ENCODE data around the gene CDKN2D. TPM values are rescaled to one million over a fixed set of nuclear protein-coding genes. Genes with fewer than 3 reads are reported as not detected.
"Not testable (repeated sequence)": the region's sequence is repeated elsewhere in the genome, so short reads cannot be mapped to it uniquely, and the experiment has no call there.

CDKN2D gene
- total RNA-seq, 2 donors from 2014 or later: 69.6 to 72.8 TPM

DNA sequence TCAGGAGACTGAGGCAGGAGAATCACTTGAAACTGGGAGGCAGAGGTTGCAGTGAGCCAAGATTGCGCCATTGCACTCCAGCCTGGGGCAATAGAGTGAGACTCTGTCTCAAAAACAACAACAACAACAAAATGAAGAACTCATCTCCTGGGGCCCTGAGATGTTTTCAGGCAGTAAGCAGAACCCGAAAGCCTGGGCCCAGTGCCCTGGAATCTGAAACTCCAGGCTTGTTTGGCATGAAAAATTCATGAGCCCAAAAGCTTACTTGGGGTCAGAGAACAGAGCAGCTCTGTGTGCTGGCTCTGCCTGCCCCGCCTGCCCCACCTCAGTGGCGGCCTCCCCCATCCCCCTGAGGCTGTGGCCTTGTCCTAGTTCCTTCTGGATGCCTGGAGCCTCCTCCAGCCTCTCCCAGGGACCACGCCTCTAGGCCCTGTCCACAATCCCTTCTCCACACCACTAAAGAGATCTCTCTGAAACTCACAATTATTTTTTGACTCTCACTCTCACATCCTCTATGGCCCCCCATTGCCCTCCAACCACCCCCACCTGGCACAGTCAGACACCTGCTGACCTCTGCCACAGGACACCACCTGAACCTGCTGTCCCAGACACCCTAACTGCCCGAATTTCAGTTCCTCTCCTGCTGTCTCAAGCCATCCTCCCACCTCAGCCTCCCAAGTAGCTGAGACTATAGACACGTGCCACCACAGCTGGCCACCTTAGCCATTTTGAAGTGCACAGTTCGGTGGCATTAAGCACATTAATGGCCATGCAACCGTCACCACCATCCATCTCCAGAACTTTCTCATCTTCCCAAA, 25.2 kb upstream of the CDKN2D start:
- no peaks in the 10 kb centered on the region for H3K36me3 Mint-ChIP-seq (ENCODE audit: insufficient read depth in 2 of 2)
- no peak overlapping the region for H3K4me3 Mint-ChIP-seq
- H3K9me3 Mint-ChIP-seq: no peaks in the 10 kb centered on the region
- H3K27me3 Mint-ChIP-seq (ENCODE audit: low read depth): no peaks in the 10 kb centered on the region
- no peak overlapping the region for H3K27ac Mint-ChIP-seq
- no peak for ATAC-seq (replicated peaks in 1 of 2)
- peaks cover 19% of the 10 kb centered on the region for H3K4me1 Mint-ChIP-seq (ENCODE audit: low read depth)
- DNase-seq: no peak

DNA sequence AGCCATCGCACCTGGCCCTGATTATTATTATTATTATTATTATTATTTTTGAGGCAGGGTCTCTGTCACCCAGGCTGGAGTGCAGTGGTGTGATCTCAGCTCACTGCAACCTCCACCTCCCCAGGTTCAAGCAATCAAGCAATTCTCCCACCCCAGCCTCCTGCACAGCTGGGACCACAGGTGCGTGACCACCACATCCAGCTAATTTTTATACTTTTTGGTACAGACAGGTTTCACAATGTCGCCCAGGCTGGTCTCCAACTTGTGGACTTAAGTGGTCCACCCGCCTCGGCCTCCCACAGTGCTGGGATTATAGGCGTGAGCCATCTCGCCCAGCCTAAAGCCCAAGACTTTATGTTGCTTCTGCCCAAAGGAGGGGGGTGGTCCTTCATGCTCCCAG, 24.4 kb upstream of the CDKN2D start:
- Mint-ChIP-seq H3K4me3 (no peak overlapping the region), H3K9me3 (no peaks in the 10 kb centered on the region), H3K4me1 (ENCODE audit: low read depth) (peaks cover 19% of the 10 kb centered on the region)

DNA sequence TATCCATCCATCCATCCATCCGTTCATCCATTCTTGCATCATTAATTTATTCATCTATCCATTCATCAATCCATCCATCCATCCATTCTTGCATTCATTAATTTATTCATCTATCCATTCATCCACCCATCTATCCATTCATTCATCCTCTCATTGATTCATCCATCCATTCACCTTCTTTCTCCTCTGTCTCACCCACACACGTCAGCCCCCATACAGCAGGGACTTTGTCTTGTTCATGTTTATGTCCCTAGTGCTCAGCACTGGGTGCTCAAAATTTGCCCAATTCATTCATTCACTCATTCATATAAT, 19.0 kb upstream of the CDKN2D start:
- H3K27me3 Mint-ChIP-seq (ENCODE audit: low read depth): peaks cover 11% of the 10 kb centered on the region
- peaks cover 6% of the 10 kb centered on the region for H3K4me1 Mint-ChIP-seq (ENCODE audit: low read depth)
- H3K27ac Mint-ChIP-seq: no peak overlapping the region
- no peaks in the 10 kb centered on the region for H3K36me3 Mint-ChIP-seq (ENCODE audit: insufficient read depth in 2 of 2)
- no peak for ATAC-seq (replicated peaks in 1 of 2)
- no peak overlapping the region for H3K4me3 Mint-ChIP-seq
- H3K9me3 Mint-ChIP-seq: peaks cover 0 to 6% of the 10 kb centered on the region in 2 donors
- no peak for DNase-seq

More for the DNA sequence above, 24.4 kb upstream of the CDKN2D start:
- DNase-seq (no peak), ATAC-seq (replicated peaks in 1 of 2) (no peak)
- no peak overlapping the region for H3K27ac Mint-ChIP-seq
- H3K36me3 Mint-ChIP-seq (ENCODE audit: insufficient read depth in 2 of 2): no peaks in the 10 kb centered on the region
- H3K27me3 Mint-ChIP-seq (ENCODE audit: low read depth): peaks cover under 1% of the 10 kb centered on the region

DNA sequence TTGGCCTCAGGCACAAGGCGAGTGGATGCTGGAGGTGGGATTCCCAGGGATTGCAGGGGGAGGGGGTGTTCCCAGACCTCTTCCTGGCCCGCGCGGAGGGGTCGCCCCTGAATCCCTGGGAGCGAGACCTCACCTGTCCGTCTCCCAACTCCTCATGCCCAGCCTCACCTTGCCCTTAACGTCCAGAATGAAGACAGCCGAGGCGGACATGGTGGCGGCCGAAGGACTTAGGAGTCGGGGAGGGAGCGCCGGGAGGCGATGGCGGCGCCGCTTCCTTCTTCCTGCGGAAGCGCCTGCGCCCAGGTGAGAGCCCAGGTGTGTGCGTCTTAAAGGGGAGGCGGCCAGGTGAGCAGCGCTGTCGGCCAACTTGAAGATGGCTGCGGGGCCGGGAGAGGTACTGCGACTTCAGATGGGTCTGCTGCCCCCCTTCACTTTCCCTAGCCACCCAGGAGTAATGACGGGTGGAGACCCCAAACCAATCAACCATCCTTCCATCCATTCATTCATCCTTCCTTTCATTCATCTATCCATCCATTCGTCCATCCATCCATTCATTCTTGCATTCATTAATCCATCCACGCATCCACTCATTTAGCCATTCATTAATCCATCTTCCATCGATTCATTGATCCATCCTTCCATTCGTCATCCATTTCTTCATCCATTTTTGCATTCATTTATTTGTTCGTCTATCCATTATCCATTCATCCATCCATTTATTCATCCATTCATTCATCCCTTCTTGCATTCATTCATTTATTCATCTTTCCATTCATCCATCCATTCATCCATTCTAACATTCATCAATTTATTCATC, 18.5 kb upstream of the CDKN2D start, which contains the start of gene AP1M2:
Gene AP1M2, minus strand, starts transcription at position 291 of the 817 bp plus-strand sequence. Its CDS starts 81 bp downstream, at position 210.
- DNase-seq (no peak), ATAC-seq (replicated peaks in 1 of 2) (no peak)
- Mint-ChIP-seq H3K9me3 (peaks cover 0 to 6% of the 10 kb centered on the region in 2 donors), H3K36me3 (ENCODE audit: insufficient read depth in 2 of 2) (no peaks in the 10 kb centered on the region), H3K4me1 (ENCODE audit: low read depth) (peaks cover 6% of the 10 kb centered on the region), H3K4me3 (no peak within 1 kb of the TSS), H3K27me3 (ENCODE audit: low read depth) (peaks cover 11% of the 10 kb centered on the region), H3K27ac (no peak within 1 kb of the TSS)

DNA sequence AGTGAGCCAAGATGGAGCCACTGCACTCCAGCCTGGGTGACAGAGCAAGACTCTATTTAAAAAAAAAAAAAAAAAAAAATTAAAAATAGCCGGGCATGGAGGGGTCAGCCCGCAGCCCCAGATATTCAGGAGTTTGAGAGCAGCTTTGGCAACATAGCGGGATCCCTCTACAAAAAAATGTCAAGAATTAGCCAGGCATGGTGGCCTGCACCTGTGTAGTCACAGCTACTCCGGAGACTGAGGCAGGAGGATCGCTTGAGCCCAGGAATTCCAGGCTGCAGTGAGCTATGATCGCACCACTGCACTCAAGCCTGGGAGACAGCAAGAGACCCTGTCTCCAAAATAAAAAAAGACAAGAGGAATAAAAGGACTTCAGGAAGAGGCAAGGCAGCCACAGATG, 17.6 kb upstream of the CDKN2D start:
- no peak for ATAC-seq (replicated peaks in 1 of 2)
- H3K4me1 Mint-ChIP-seq (ENCODE audit: low read depth): peaks cover 6% of the 10 kb centered on the region

DNA sequence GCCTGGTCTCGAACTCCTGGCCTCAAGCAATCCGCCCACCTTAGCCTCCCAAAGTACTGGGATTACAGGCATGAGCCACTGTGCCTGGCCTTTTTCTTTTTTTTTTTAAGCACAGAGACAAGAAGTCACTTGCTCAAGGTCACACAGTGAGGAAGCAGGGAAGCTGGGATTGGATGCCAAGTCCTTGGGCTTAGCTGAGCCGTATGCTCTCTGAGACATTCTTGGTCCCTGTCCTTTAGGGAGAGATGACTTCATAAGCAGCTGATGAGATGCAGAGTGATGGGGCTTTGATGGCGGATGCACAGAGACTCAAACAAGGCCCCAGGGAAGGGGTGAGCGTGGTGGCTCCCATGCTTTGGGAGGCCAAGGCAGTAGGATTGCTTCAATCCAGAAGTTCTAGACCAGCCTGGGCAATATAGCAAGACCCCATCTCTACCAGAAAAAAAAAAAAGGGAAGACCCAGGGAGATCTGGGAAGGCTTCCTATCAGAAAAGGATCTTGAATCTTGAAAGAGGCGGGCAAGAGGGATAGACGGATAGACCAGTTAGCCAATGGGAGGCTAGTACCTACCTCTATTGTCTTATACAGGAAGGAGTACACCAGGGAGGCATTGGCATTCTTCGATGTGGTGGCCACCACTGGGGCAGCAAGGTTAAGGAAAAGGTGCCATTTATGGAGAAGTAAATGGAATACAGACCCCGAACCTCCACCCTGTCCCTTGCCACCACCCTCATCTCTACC, 14.4 kb upstream of the CDKN2D start:
- no peak for DNase-seq
- Mint-ChIP-seq H3K4me1 (ENCODE audit: low read depth) (peaks cover 12% of the 10 kb centered on the region), H3K4me3 (no peak overlapping the region), H3K9me3 (peaks cover 0 to 6% of the 10 kb centered on the region in 2 donors), H3K27ac (no peak overlapping the region), H3K36me3 (ENCODE audit: insufficient read depth in 2 of 2) (no peaks in the 10 kb centered on the region), H3K27me3 (ENCODE audit: low read depth) (peaks cover 11% of the 10 kb centered on the region)
- ATAC-seq (replicated peaks in 1 of 2): no peak

More for the DNA sequence above, 17.6 kb upstream of the CDKN2D start:
- H3K9me3 Mint-ChIP-seq: peaks cover 0 to 6% of the 10 kb centered on the region in 2 donors
- DNase-seq: no peak
- H3K27me3 Mint-ChIP-seq (ENCODE audit: low read depth): peaks cover 11% of the 10 kb centered on the region
- H3K4me3 Mint-ChIP-seq: no peak overlapping the region
- no peaks in the 10 kb centered on the region for H3K36me3 Mint-ChIP-seq (ENCODE audit: insufficient read depth in 2 of 2)
- H3K27ac Mint-ChIP-seq: no peak overlapping the region

DNA sequence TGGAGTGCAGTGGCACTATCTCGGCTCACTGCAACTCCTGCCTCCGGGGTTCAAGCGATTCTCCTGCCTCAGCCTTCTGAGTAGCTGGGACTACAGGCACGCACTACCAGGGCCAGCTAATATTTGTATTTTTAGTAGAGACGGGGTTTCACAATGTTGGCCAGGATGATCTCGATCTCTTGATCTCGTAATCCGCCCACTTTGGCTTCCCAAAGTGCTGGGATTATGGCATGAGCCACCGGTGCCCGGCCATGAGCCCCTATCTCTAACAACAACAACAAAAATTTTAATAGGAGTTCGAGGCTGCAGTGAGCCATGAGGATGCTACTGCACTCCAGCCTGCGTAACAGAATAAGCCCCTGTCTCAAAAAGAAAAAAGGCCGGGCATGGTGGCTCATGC, 13.3 kb upstream of the CDKN2D start:
- ATAC-seq (replicated peaks in 1 of 2) (no peak), DNase-seq (no peak)
- Mint-ChIP-seq H3K4me3 (no peak overlapping the region), H3K9me3 (no peaks in the 10 kb centered on the region), H3K27ac (no peak overlapping the region), H3K36me3 (ENCODE audit: insufficient read depth in 2 of 2) (no peaks in the 10 kb centered on the region), H3K27me3 (ENCODE audit: low read depth) (peaks cover under 1% of the 10 kb centered on the region), H3K4me1 (ENCODE audit: low read depth) (peaks cover 6% of the 10 kb centered on the region)

DNA sequence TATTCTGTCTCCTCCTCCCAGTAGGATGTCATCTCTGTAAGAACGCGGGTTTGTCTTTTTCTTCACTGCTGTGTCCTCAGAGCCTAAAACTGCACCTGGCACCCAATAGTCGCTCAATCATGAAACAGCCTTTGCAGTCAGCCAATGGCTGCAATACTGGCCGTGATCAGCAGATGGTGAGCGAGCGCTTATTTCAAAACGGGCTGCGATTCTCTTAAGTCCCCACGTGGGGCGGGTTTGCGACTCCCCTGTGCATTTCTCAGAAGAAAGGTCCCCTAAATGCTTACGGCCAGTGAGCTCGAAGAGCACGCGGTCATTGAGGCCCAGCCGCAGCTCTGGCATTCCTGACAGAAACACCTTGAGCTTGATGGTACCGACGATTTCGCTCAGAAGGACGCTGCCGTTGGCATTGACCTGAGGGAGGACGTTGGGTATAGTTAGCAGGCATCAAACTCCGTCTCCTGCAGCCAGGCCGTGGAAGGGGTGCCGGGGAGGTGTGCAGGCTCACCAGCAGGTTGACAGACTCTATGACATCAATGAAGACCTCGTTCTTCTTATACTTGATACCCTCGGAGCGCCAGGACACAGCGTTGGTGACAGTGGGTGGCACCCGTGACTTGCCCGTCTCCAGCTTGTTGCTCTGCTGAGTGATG, 12.3 kb upstream of the CDKN2D start:
- Mint-ChIP-seq H3K4me3 (peak overlapping the region; percentile 17 to 20), H3K27me3 (ENCODE audit: low read depth) (no peaks in the 10 kb centered on the region), H3K27ac (no peak overlapping the region), H3K9me3 (no peaks in the 10 kb centered on the region), H3K4me1 (ENCODE audit: low read depth) (peaks cover 6% of the 10 kb centered on the region), H3K36me3 (ENCODE audit: insufficient read depth in 2 of 2) (no peaks in the 10 kb centered on the region)
- ATAC-seq (replicated peaks in 1 of 2) (peak; percentile 95), DNase-seq (peak; percentile 89 to 90)

DNA sequence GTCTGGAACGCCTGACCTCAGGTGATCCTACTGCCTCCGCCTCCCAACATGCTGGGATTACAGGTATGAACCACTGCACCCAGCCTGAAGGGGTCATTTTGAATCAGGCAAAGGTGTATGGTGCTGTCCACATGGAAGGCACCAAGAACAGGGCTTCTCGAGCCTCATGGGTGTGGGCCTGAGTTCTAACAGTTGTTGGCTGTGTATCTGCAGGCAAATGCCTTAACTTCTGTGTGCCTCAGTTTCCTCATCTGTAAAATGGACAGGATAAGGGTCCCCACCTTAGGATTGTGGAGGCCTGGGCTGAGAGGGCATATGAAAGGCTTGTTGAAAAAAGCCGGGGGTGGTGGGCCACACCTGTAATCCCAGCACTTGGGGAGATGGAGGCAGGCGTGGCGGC, 9.2 kb upstream of the CDKN2D start:
- peaks cover 6% of the 10 kb centered on the region for H3K4me1 Mint-ChIP-seq (ENCODE audit: low read depth)
- ATAC-seq (replicated peaks in 1 of 2) (no peak), DNase-seq (no peak)
- H3K9me3 Mint-ChIP-seq: no peaks in the 10 kb centered on the region
- H3K36me3 Mint-ChIP-seq (ENCODE audit: insufficient read depth in 2 of 2): no peaks in the 10 kb centered on the region
- no peak overlapping the region for H3K4me3 Mint-ChIP-seq
- H3K27me3 Mint-ChIP-seq (ENCODE audit: low read depth): no peaks in the 10 kb centered on the region
- H3K27ac Mint-ChIP-seq: no peak overlapping the region

DNA sequence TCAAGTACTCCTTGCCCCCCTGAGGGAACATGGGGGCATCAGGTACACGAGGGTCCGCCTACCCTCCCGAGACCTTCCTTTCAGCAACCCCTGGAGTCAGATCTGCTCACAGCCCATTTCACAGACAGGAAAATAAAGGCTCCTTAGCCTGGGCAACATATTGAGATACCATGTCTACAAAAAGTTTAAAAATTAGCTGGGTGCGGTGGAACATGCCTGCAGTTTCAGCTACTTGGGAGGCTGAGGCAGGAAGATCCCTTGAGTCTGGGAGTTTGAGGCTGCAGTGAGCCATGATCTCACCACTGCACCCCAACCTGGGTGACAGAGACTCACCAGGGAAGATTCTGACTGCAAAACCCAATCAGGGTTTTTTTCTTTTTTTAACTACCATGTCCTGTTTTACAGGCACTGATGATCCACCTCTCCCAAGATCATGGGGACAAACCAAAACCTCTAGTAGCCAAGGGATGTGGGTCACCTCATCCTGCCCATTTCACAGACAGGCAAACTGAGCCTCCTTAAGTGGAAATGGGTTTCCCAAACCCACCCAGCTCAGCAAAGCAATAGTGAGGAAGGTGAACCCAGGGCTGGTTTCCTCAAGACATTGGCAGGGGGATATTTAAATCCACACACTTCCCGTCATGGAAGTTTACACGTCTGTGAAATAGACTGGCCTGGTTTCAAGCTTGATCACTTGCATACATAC, 6.4 kb upstream of the CDKN2D start:
- Mint-ChIP-seq H3K4me3 (no peak overlapping the region), H3K27ac (no peak overlapping the region), H3K9me3 (no peaks in the 10 kb centered on the region), H3K36me3 (ENCODE audit: insufficient read depth in 2 of 2) (no peaks in the 10 kb centered on the region), H3K27me3 (ENCODE audit: low read depth) (no peaks in the 10 kb centered on the region), H3K4me1 (ENCODE audit: low read depth) (peaks cover 17% of the 10 kb centered on the region)
- DNase-seq: no peak
- ATAC-seq (replicated peaks in 1 of 2): no peak

DNA sequence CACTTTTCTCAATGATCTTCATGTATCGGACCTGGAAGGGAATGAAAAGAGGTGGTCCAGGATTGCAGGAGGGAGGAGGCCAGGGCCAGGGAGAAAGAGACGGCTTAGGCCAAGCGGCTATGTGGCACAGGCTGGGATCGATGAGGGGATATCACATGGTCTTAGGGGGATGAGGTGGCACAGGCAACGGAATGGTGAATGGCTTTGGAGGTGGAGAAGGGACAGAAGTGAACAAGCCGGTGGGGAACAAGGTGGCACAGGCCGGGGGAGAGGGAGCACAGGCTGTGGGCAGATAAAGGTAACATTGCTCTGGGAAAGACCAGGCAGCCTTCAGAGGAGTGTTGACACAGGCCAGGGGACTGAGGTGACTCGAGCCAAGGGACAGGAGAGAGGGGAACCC, 5.7 kb upstream of the CDKN2D start:
- H3K4me3 Mint-ChIP-seq: no peak overlapping the region
- ATAC-seq (replicated peaks in 1 of 2) (no peak), DNase-seq (no peak)
- H3K4me1 Mint-ChIP-seq (ENCODE audit: low read depth): peaks cover 23% of the 10 kb centered on the region
- H3K9me3 Mint-ChIP-seq: no peaks in the 10 kb centered on the region
- no peaks in the 10 kb centered on the region for H3K36me3 Mint-ChIP-seq (ENCODE audit: insufficient read depth in 2 of 2)
- H3K27ac Mint-ChIP-seq: no peak overlapping the region
- no peaks in the 10 kb centered on the region for H3K27me3 Mint-ChIP-seq (ENCODE audit: low read depth)

DNA sequence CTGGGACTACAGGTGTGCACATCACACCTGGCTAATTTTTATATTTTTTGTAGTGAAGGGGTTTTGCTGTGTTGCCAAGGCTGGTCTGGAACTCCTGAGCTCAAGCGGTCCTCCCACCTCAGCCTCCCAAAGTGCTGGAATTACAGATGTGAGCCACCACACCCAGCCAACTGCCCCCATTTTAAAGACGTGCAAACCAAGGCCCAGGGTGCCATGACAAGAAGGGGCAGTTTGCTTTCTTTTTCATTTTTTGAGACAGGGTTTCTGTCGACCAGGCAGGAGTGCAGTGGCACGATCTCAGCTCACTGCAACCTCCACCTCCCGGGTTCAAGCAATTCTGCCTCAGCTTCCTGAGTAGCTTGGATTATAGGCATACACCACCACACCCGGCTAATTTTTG, 5.0 kb upstream of the CDKN2D start:
- not testable (repeated sequence) for DNase-seq; ATAC-seq (replicated peaks in 1 of 2); H3K4me3 Mint-ChIP-seq; H3K27me3 Mint-ChIP-seq (ENCODE audit: low read depth); H3K9me3 Mint-ChIP-seq; H3K27ac Mint-ChIP-seq; H3K36me3 Mint-ChIP-seq (ENCODE audit: insufficient read depth in 2 of 2)
- H3K4me1 Mint-ChIP-seq (ENCODE audit: low read depth): peaks cover 28% of the 10 kb centered on the region

Measured in activated T-cell treated with anti-CD3 and anti-CD28 coated beads, Interleukin-2, amount 50 U/mL, for 72 hours (primary cell).